H1 (cell line): ENCODE results near the gene KLHDC4. TPM values are rescaled to one million over a fixed set of nuclear protein-coding genes. Genes with fewer than 3 reads are reported as not detected.
A peak's percentile ranks its signal among the peaks of the same experiment; 100 is the strongest.

Experiments used
- CTCF ChIA-PET: fragments of 300-600 bp; sonication (Branson Sonifier 250); formaldehyde crosslinking; loops from one replicate; lab custom pipeline; 2021; ENCODE audit not compliant: partially characterized antibody; lab: Charles Lee
- POLR2A ChIA-PET: fragments of 300-600 bp; sonication (Branson Sonifier 250); formaldehyde crosslinking; loops from one replicate; lab custom pipeline; 2021; ENCODE audit warnings: inconsistent platforms; ENCODE audit not compliant: partially characterized antibody; lab: Charles Lee
- DNase-seq, 2 experiments: peaks; one replicate each; pipeline versions ENCODE4 v3.0.0 to v3.0.0-alpha.2; 2010 to 2022; ENCODE audit warnings: low spot score in 2 of 2, low read depth in 1 of 2, mixed read lengths in 1 of 2
- FAIRE-seq: peaks from 2 replicates; lab custom pipeline; 2011; peaks lifted over from hg19 to GRCh38; lab: Jason Lieb, UNC
- H2AFZ ChIP-seq: 2 replicates; pipeline ENCODE4 v1.8.1; 2012; ENCODE audit warnings: low read length, inconsistent platforms
- H2AK5ac ChIP-seq: 2 replicates; pipeline ENCODE4 v1.6.1; 2013; ENCODE audit warnings: low read depth, low read length
- H2BK120ac ChIP-seq: replicated peaks from 2 replicates; pipeline ENCODE3; 2013; ENCODE audit warnings: low read depth, low read length, inconsistent platforms
- H2BK12ac ChIP-seq: 2 replicates; pipeline ENCODE4 v1.6.1; 2013; ENCODE audit warnings: low read depth, low read length
- H2BK15ac ChIP-seq: 2 replicates; pipeline ENCODE4 v1.6.1; 2013; ENCODE audit warnings: low read length
- H2BK20ac ChIP-seq: 2 replicates; pipeline ENCODE4 v1.6.1; 2013; ENCODE audit warnings: low read length
- H2BK5ac ChIP-seq: 2 replicates; pipeline ENCODE4 v1.6.1; 2013; ENCODE audit warnings: low read depth, low read length
- H3K14ac ChIP-seq: 2 replicates; pipeline ENCODE4 v1.6.1; 2013; ENCODE audit warnings: inconsistent platforms; ENCODE audit not compliant: insufficient read length
- H3K18ac ChIP-seq: 2 replicates; pipeline ENCODE4 v1.6.1; 2013; ENCODE audit warnings: low read length; ENCODE audit errors: extremely low read depth
- H3K23ac ChIP-seq: 2 replicates; pipeline ENCODE4 v1.6.1; 2013; ENCODE audit warnings: inconsistent platforms; ENCODE audit not compliant: insufficient read length
- H3K23me2 ChIP-seq: 2 replicates; pipeline ENCODE4 v1.6.1; 2013; ENCODE audit warnings: low read depth, low read length
- H3K27ac ChIP-seq: 2 replicates; pipeline ENCODE4 v1.6.1; 2011; ENCODE audit warnings: low read depth, low read length, inconsistent platforms
- H3K27me3 ChIP-seq, 4 experiments: replicated peaks in 1 of 4; 1 replicate in 1 of 4; 2 replicates in 3 of 4; pipeline versions ENCODE4 v1.6.1 to v1.8.1; 2011 to 2013; ENCODE audit warnings: low read length in 3 of 4, mild to moderate bottlenecking in 3 of 4, inconsistent platforms in 2 of 4, mixed read lengths in 2 of 4, moderate library complexity in 1 of 4; ENCODE audit not compliant: control insufficient read depth in 3 of 4, insufficient read depth in 3 of 4; ENCODE audit errors: extremely low read depth in 1 of 4
- H3K36me3 ChIP-seq, 4 experiments: 2 replicates each; pipeline versions ENCODE4 v1.6.1 to v1.8.1; 2011 to 2013; ENCODE audit warnings: mild to moderate bottlenecking in 4 of 4, low read length in 3 of 4, moderate library complexity in 2 of 4, control low read depth in 1 of 4, inconsistent platforms in 1 of 4; ENCODE audit not compliant: insufficient read depth in 4 of 4, control insufficient read depth in 2 of 4
- H3K4ac ChIP-seq: replicated peaks from 2 replicates; pipeline ENCODE3; 2013; ENCODE audit warnings: low read length, low read depth, mixed read lengths, inconsistent platforms; ENCODE audit not compliant: insufficient read length
- H3K4me1 ChIP-seq, 4 experiments: replicated peaks in 1 of 4; 1 replicate in 1 of 4; 2 replicates in 3 of 4; pipeline versions ENCODE4 v1.6.1 to v1.8.1; 2011 to 2013; ENCODE audit warnings: low read length in 3 of 4, inconsistent platforms in 2 of 4, mixed read lengths in 1 of 4; ENCODE audit not compliant: insufficient read depth in 4 of 4, control insufficient read depth in 3 of 4
- H3K4me2 ChIP-seq, 2 experiments: 2 replicates each; pipeline versions ENCODE4 v1.6.1 to v1.8.1; 2011 to 2013; ENCODE audit warnings: low read depth in 2 of 2, low read length in 2 of 2, control low read depth in 1 of 2, inconsistent platforms in 1 of 2, mild to moderate bottlenecking in 1 of 2; ENCODE audit not compliant: insufficient read depth in 1 of 2
- H3K4me3 ChIP-seq, 4 experiments: fragments of 200-600, 300-600 bp in 1 of 4; sonication (generic), shearing (Covaris generic), sonication (Bioruptor Twin) in 1 of 4; 2 replicates each; pipeline versions ENCODE4 v1.5.1 to v1.8.1; 2011 to 2016; ENCODE audit warnings: low read length in 4 of 4, low read depth in 3 of 4, control low read depth in 2 of 4, inconsistent platforms in 2 of 4, mild to moderate bottlenecking in 2 of 4, mixed read lengths in 1 of 4, moderate library complexity in 1 of 4; ENCODE audit not compliant: insufficient read depth in 2 of 4; ENCODE audit errors: extremely low read depth in 1 of 4
- H3K56ac ChIP-seq: replicated peaks from 2 replicates; pipeline ENCODE3; 2013; ENCODE audit warnings: low read depth, mild to moderate bottlenecking, mixed read lengths, low read length, inconsistent platforms; ENCODE audit not compliant: insufficient read length
- H3K79me1 ChIP-seq: 2 replicates; pipeline ENCODE4 v1.6.1; 2013; ENCODE audit warnings: low read depth, low read length, control low read depth
- H3K79me2 ChIP-seq, 2 experiments: 2 replicates each; pipeline versions ENCODE4 v1.6.1 to v1.8.1; 2012 to 2013; ENCODE audit warnings: low read length in 2 of 2, mild to moderate bottlenecking in 2 of 2, inconsistent platforms in 1 of 2; ENCODE audit not compliant: insufficient read depth in 2 of 2, control insufficient read depth in 1 of 2
- H3K9ac ChIP-seq, 4 experiments: replicated peaks in 1 of 4; 1 replicate in 1 of 4; 2 replicates in 3 of 4; pipeline versions ENCODE4 v1.6.1 to v1.8.1; 2011 to 2013; ENCODE audit warnings: low read depth in 3 of 4, low read length in 3 of 4, control low read depth in 2 of 4, mild to moderate bottlenecking in 2 of 4, moderate library complexity in 2 of 4, inconsistent platforms in 1 of 4; ENCODE audit errors: extremely low read depth in 1 of 4
- H3K9me3 ChIP-seq, 2 experiments: 2 replicates each; pipeline versions ENCODE4 v1.6.1 to v1.8.1; 2012 to 2013; ENCODE audit warnings: mild to moderate bottlenecking in 2 of 2, moderate library complexity in 2 of 2, control low read depth in 1 of 2, inconsistent platforms in 1 of 2, low read depth in 1 of 2, low read length in 1 of 2, mixed read lengths in 1 of 2; ENCODE audit not compliant: insufficient read depth in 2 of 2
- H4K20me1 ChIP-seq, 2 experiments: replicated peaks in 1 of 2; 2 replicates each; pipeline versions ENCODE3 to v1.8.1; 2011 to 2013; ENCODE audit warnings: inconsistent platforms in 2 of 2, low read length in 2 of 2, mild to moderate bottlenecking in 1 of 2; ENCODE audit not compliant: insufficient read depth in 2 of 2, control insufficient read depth in 1 of 2
- H4K5ac ChIP-seq: 2 replicates; pipeline ENCODE4 v1.6.1; 2013; ENCODE audit warnings: low read length, low read depth, mixed read lengths, inconsistent platforms; ENCODE audit not compliant: insufficient read length
- H4K8ac ChIP-seq: 2 replicates; pipeline ENCODE4 v1.8.0; 2013; ENCODE audit warnings: mild to moderate bottlenecking, moderate library complexity, low read length, inconsistent platforms; ENCODE audit not compliant: insufficient read depth; ENCODE audit errors: extremely low read depth
- H4K91ac ChIP-seq: replicated peaks from 2 replicates; pipeline ENCODE3; 2013; ENCODE audit warnings: low read length, mixed read lengths, inconsistent platforms; ENCODE audit not compliant: insufficient read length
- MAFK ChIP-seq: IDR thresholded peaks from 2 replicates; pipeline ENCODE4 v1.6.1; 2012; ENCODE audit warnings: low read depth, mild to moderate bottlenecking, improper control_type of control experiment, low read length
- POLR2AphosphoS5 ChIP-seq: IDR thresholded peaks from 2 replicates; pipeline ENCODE4 v1.6.1; 2011; ENCODE audit warnings: low read depth, low read length
- RFX5 ChIP-seq: IDR thresholded peaks from 2 replicates; pipeline ENCODE4 v1.6.1; 2011; ENCODE audit warnings: low read depth, low read length, improper control_type of control experiment, borderline replicate concordance
- WGBS, 2 experiments: shearing (Covaris generic) in 1 of 2; methylation state at CpG; one replicate each; pipeline versions ENCODE4 v1.1.6 to v1.1.7; 2013 to 2015; ENCODE audit warnings: low lambda C conversion rate in 2 of 2, mixed read lengths in 2 of 2, inconsistent platforms in 1 of 2, low coverage in 1 of 2, missing lambda C conversion rate in 1 of 2; ENCODE audit not compliant: insufficient replicate concordance in 2 of 2, insufficient coverage in 1 of 2, insufficient read length in 1 of 2; ENCODE audit errors: extremely low coverage in 1 of 2, missing lambda C conversion rate in 1 of 2; 5-methylcytosine and 5-hydroxymethylcytosine counted together
- polyA plus RNA-seq, 7 experiments: library from polyadenylated mRNA; depleted of rRNA in 3 of 7; stranded (reverse) in 5 of 7; unstranded in 2 of 7; fragments of >200 nt in 5 of 7; fragments of 200-250 nt in 2 of 7; gene quantifications; 1 replicate in 5 of 7; 2 replicates in 1 of 7; 4 replicates in 1 of 7; pipeline versions ENCODE4 v1.2.1 to v1.2.3, GENCODE V29; 2011 to 2013; ENCODE audit warnings: missing spikeins in 2 of 7, mixed read lengths in 2 of 7
- total RNA-seq: library from RNA; stranded (reverse); fragmentation: NEBNext Ultra II Directional; extraction: Animal tissue kit (Norgen Biotek cat#: 25700); gene quantifications from 2 replicates; pipeline ENCODE4 v1.2.1, GENCODE V29; 2021

The KLHDC4 gene
- total and polyA plus RNA-seq, 2 of the 8 experiments (the other 6 are each of a cell fraction or from before 2014, with no cell fraction given): 23.7 to 63.9 TPM

GRCh38 chr16:87675111-87675719, 90.6 kb downstream of the KLHDC4 start:
- H3K4me2 ChIP-seq: no peak overlapping the region
- H3K56ac ChIP-seq: no peak overlapping the region
- no peak overlapping the region for H4K8ac ChIP-seq
- H3K4me3 ChIP-seq: no peak overlapping the region
- H3K9me3 ChIP-seq: no peaks in the 10 kb centered on the region
- no peak overlapping the region for H2BK20ac ChIP-seq
- H3K4ac ChIP-seq: no peak overlapping the region
- no peak for DNase-seq
- H3K14ac ChIP-seq: no peak overlapping the region
- H3K27me3 ChIP-seq: no peaks in the 10 kb centered on the region
- no peak overlapping the region for H3K27ac ChIP-seq
- no peak overlapping the region for H4K5ac ChIP-seq
- H4K20me1 ChIP-seq: peaks cover 2 to 3% of the 10 kb centered on the region in 2 experiments
- POLR2A ChIA-PET: interaction anchor here (0.8 kb wide), 2 partner anchors 18 to 90 kb away, joined by 3 to 4 read pairs; partner anchors contain the start of gene KLHDC4
- no peaks in the 10 kb centered on the region for H3K79me1 ChIP-seq
- H2BK5ac ChIP-seq: no peak overlapping the region
- 0 out of 2 replicates have a peak overlapping the region, but pooled peaks have one; percentile 1 for H3K18ac ChIP-seq
- no peak overlapping the region for H4K91ac ChIP-seq
- no peaks in the 10 kb centered on the region for H3K23me2 ChIP-seq
- H3K79me2 ChIP-seq: no peaks in the 10 kb centered on the region
- TF ChIP-seq RFX5 (no peak), MAFK (no peak), POLR2AphosphoS5 (no peak)
- TF ChIP-seq, all 59 proteins: peak for 0
- no peak overlapping the region for H2BK15ac ChIP-seq
- CTCF ChIA-PET: interaction anchor here (0.6 to 1.7 kb wide), 6 partner anchors 11 to 818 kb away, joined by 3 to 7 read pairs (median 4); no protein-coding TSS in a partner anchor
- H3K4me1 ChIP-seq: peaks cover 0 to 3% (median 1%) of the 10 kb centered on the region in 4 experiments; a peak in 3 of 7 replicates
- H3K36me3 ChIP-seq: no peaks in the 10 kb centered on the region; a peak in 1 of 8 replicates
- no peak overlapping the region for H2BK120ac ChIP-seq
- no peak for FAIRE-seq
- H3K9ac ChIP-seq: no peak overlapping the region
- WGBS, 2 experiments: 87% methylated on average over 10 of the region's 15 CpGs; no CpG with 5 or more reads in 1 of the 2 experiments
- H2AFZ ChIP-seq: no peak overlapping the region
- H3K23ac ChIP-seq: no peak overlapping the region
- H2AK5ac ChIP-seq: no peak overlapping the region
- no peak overlapping the region; the same call in 1 of the 2 replicates for H2BK12ac ChIP-seq
